Mesenchymal stem cell (in vitro differentiated cells and primary cell): Measurements from ENCODE around the gene ABLIM2.
A peak's percentile ranks its signal among the peaks of the same experiment; 100 is the strongest.

ENCODE experiments used
- DNase-seq: peaks from one replicate; pipeline ENCODE4 v3.0.0-alpha.2; 2013
- H2AFZ ChIP-seq: one replicate; pipeline ENCODE4 v1.6.1; 2013; ENCODE audit warnings: low read depth, mild to moderate bottlenecking, control low read depth, inconsistent platforms, low read length, moderate library complexity
- H2AK5ac ChIP-seq: 2 replicates; pipeline ENCODE4 v1.6.1; 2013; ENCODE audit warnings: low read length, moderate library complexity, mild to moderate bottlenecking, inconsistent platforms; ENCODE audit not compliant: severe bottlenecking
- H2BK120ac ChIP-seq: one replicate; pipeline ENCODE4 v1.6.1; 2013; ENCODE audit warnings: low read depth, mild to moderate bottlenecking, inconsistent platforms, low read length, moderate library complexity
- H2BK12ac ChIP-seq, 2 experiments: one replicate each; pipeline ENCODE4 v1.6.1; 2013; ENCODE audit warnings: inconsistent platforms in 2 of 2, low read length in 2 of 2, mild to moderate bottlenecking in 2 of 2, moderate library complexity in 2 of 2, control low read depth in 1 of 2
- H2BK15ac ChIP-seq: one replicate; pipeline ENCODE4 v1.6.1; 2013; ENCODE audit warnings: mild to moderate bottlenecking, low read depth, inconsistent platforms; ENCODE audit not compliant: poor library complexity, severe bottlenecking
- H2BK5ac ChIP-seq: 2 replicates; pipeline ENCODE4 v1.6.1; 2013; ENCODE audit warnings: low read depth, mild to moderate bottlenecking, low read length, control low read depth, inconsistent platforms; ENCODE audit not compliant: poor library complexity, severe bottlenecking
- H3K14ac ChIP-seq, 2 experiments: one replicate each; pipeline ENCODE4 v1.6.1; 2013; ENCODE audit warnings: inconsistent platforms in 2 of 2, low read length in 2 of 2, control low read depth in 1 of 2, mild to moderate bottlenecking in 1 of 2, moderate library complexity in 1 of 2
- H3K18ac ChIP-seq, 2 experiments: one replicate each; pipeline ENCODE4 v1.6.1; 2013; ENCODE audit warnings: inconsistent platforms in 2 of 2, low read length in 2 of 2, control low read depth in 1 of 2, low read depth in 1 of 2, mild to moderate bottlenecking in 1 of 2
- H3K23ac ChIP-seq, 2 experiments: one replicate each; pipeline ENCODE4 v1.6.1; 2013; ENCODE audit warnings: inconsistent platforms in 2 of 2, low read length in 2 of 2, mild to moderate bottlenecking in 2 of 2, moderate library complexity in 2 of 2, control low read depth in 1 of 2
- H3K27ac ChIP-seq: 2 replicates; pipeline ENCODE4 v1.5.1; 2013; ENCODE audit warnings: mild to moderate bottlenecking, moderate library complexity, low read length, control low read depth, inconsistent platforms; ENCODE audit not compliant: poor library complexity, severe bottlenecking
- H3K27me3 ChIP-seq, 2 experiments: 2 replicates each; pipeline versions ENCODE4 v1.6.1 to v1.7.0; 2013; ENCODE audit warnings: low read length in 2 of 2, mild to moderate bottlenecking in 2 of 2, moderate library complexity in 2 of 2, control low read depth in 1 of 2, inconsistent platforms in 1 of 2; ENCODE audit not compliant: control insufficient read depth in 1 of 2, insufficient read depth in 1 of 2
- H3K36me3 ChIP-seq, 2 experiments: 2 replicates each; pipeline versions ENCODE4 v1.6.1 to v1.7.0; 2013; ENCODE audit warnings: low read length in 2 of 2, control low read depth in 1 of 2, inconsistent platforms in 1 of 2, low read depth in 1 of 2, mild to moderate bottlenecking in 1 of 2; ENCODE audit not compliant: insufficient read depth in 2 of 2, control insufficient read depth in 1 of 2
- H3K4ac ChIP-seq, 2 experiments: one replicate each; pipeline ENCODE4 v1.6.1; 2013; ENCODE audit warnings: inconsistent platforms in 2 of 2, low read length in 2 of 2, mild to moderate bottlenecking in 2 of 2, moderate library complexity in 2 of 2, control low read depth in 1 of 2, low read depth in 1 of 2
- H3K4me1 ChIP-seq: 2 replicates; pipeline ENCODE4 v1.6.1; 2013; ENCODE audit warnings: low read depth, low read length, control low read depth; ENCODE audit not compliant: control insufficient read depth, insufficient read depth
- H3K4me2 ChIP-seq: 2 replicates; pipeline ENCODE4 v1.6.1; 2013; ENCODE audit warnings: low read length, mild to moderate bottlenecking, inconsistent platforms; ENCODE audit not compliant: poor library complexity, severe bottlenecking
- H3K4me3 ChIP-seq, 2 experiments: 2 replicates each; pipeline versions ENCODE4 v1.5.1 to v1.7.0; 2013; ENCODE audit warnings: low read length in 2 of 2, mild to moderate bottlenecking in 2 of 2, control low read depth in 1 of 2, low read depth in 1 of 2; ENCODE audit not compliant: insufficient read depth in 1 of 2
- H3K79me1 ChIP-seq: replicated peaks from 2 replicates; pipeline ENCODE4 v1.6.1; 2013; ENCODE audit warnings: mild to moderate bottlenecking, control low read depth, low read length, inconsistent platforms; ENCODE audit not compliant: poor library complexity, severe bottlenecking
- H3K9ac ChIP-seq: 2 replicates; pipeline ENCODE4 v1.7.0; 2013; ENCODE audit warnings: mild to moderate bottlenecking, low read length, moderate library complexity
- H3K9me3 ChIP-seq: 2 replicates; pipeline ENCODE4 v1.7.0; 2013; ENCODE audit warnings: mild to moderate bottlenecking, low read length; ENCODE audit not compliant: control insufficient read depth
- H4K8ac ChIP-seq: one replicate; pipeline ENCODE4 v1.6.1; 2013; ENCODE audit warnings: inconsistent platforms, mild to moderate bottlenecking, low read length, moderate library complexity
- H4K91ac ChIP-seq: one replicate; pipeline ENCODE4 v1.6.1; 2013; ENCODE audit warnings: mild to moderate bottlenecking, low read length, inconsistent platforms
- WGBS: methylation state at CpG from one replicate; pipeline ENCODE4 v1.1.7; 2013; ENCODE audit warnings: mixed read lengths; 5-methylcytosine and 5-hydroxymethylcytosine counted together

Gene ABLIM2

GRCh38 chr4:8080754-8081065, 77.9 kb downstream of the ABLIM2 start:
- no peak overlapping the region for H4K91ac ChIP-seq
- H3K14ac ChIP-seq = no peak overlapping the region
- no peak overlapping the region for H4K8ac ChIP-seq
- DNase-seq = no peak
- no peak overlapping the region for H3K18ac ChIP-seq
- no peak overlapping the region for H3K4ac ChIP-seq
- no peak overlapping the region for H3K23ac ChIP-seq
- H3K9ac ChIP-seq = no peak overlapping the region
- no peak overlapping the region for H3K4me2 ChIP-seq
- H3K4me1 ChIP-seq = no peaks in the 10 kb centered on the region
- no peak overlapping the region for H3K4me3 ChIP-seq
- H2BK5ac ChIP-seq = no peak overlapping the region
- H2BK12ac ChIP-seq = no peak overlapping the region
- no peaks in the 10 kb centered on the region for H3K9me3 ChIP-seq
- H3K36me3 ChIP-seq = no peaks in the 10 kb centered on the region
- H3K27ac ChIP-seq = no peak overlapping the region
- H3K79me1 ChIP-seq = no peaks in the 10 kb centered on the region
- H2BK120ac ChIP-seq = no peak overlapping the region
- no peak overlapping the region for H2AK5ac ChIP-seq
- H2AFZ ChIP-seq = no peak overlapping the region
- peaks cover 78 to 88% of the 10 kb centered on the region in 2 experiments for H3K27me3 ChIP-seq
- 59% methylated on average over 5 of the region's 5 CpGs for WGBS
- peak overlapping the region; percentile 6 for H2BK15ac ChIP-seq

GRCh38 chr4:8079916-8080753, 78.5 kb downstream of the ABLIM2 start:
- no peak for DNase-seq

GRCh38 chr4:8079031-8079885, 79.4 kb downstream of the ABLIM2 start:
- no peaks in the 10 kb centered on the region for H3K9me3 ChIP-seq
- peak overlapping the region in 1 of 2 experiments; percentile 59 for H3K14ac ChIP-seq
- H3K4me1 ChIP-seq = no peaks in the 10 kb centered on the region
- WGBS = 66% methylated on average over 32 of the region's 32 CpGs
- no peak overlapping the region for H2AK5ac ChIP-seq
- no peak overlapping the region for H2AFZ ChIP-seq
- H3K9ac ChIP-seq = no peak overlapping the region
- H4K91ac ChIP-seq = no peak overlapping the region
- DNase-seq = no peak
- no peak overlapping the region for H2BK120ac ChIP-seq
- no peak overlapping the region for H2BK15ac ChIP-seq
- no peak overlapping the region for H3K4me2 ChIP-seq
- H3K23ac ChIP-seq = no peak overlapping the region
- H2BK5ac ChIP-seq = no peak overlapping the region
- no peak overlapping the region for H4K8ac ChIP-seq
- peaks cover 73 to 85% of the 10 kb centered on the region in 2 experiments for H3K27me3 ChIP-seq
- H3K36me3 ChIP-seq = no peaks in the 10 kb centered on the region
- no peak overlapping the region for H3K27ac ChIP-seq
- no peak overlapping the region for H3K4ac ChIP-seq
- H2BK12ac ChIP-seq = no peak overlapping the region
- no peak overlapping the region for H3K4me3 ChIP-seq
- H3K79me1 ChIP-seq = no peaks in the 10 kb centered on the region
- no peak overlapping the region for H3K18ac ChIP-seq

More at GRCh38 chr4:8079916-8080753, 78.5 kb downstream of the ABLIM2 start:
- WGBS = 36% methylated on average over 20 of the region's 21 CpGs
- Histone ChIP-seq H3K14ac (no peak overlapping the region), H2BK15ac (peak overlapping the region; percentile 6), H3K36me3 (no peaks in the 10 kb centered on the region), H3K27me3 (peaks cover 78 to 92% of the 10 kb centered on the region in 2 experiments), H2BK120ac (no peak overlapping the region), H3K23ac (no peak overlapping the region), H3K9me3 (no peaks in the 10 kb centered on the region), H3K18ac (no peak overlapping the region), H3K27ac (no peak overlapping the region), H2AK5ac (no peak overlapping the region), H3K4me1 (no peaks in the 10 kb centered on the region), H3K9ac (no peak overlapping the region), H2BK12ac (no peak overlapping the region), H3K79me1 (no peaks in the 10 kb centered on the region), H3K4me2 (no peak overlapping the region), H4K8ac (no peak overlapping the region), H4K91ac (no peak overlapping the region), H2AFZ (no peak overlapping the region), H3K4ac (no peak overlapping the region), H3K4me3 (no peak overlapping the region), H2BK5ac (no peak overlapping the region)

GRCh38 chr4:8078610-8079015, 80.0 kb downstream of the ABLIM2 start:
- DNase-seq = no peak
- H2BK120ac ChIP-seq = no peak overlapping the region
- H2BK12ac ChIP-seq = no peak overlapping the region
- H3K4me1 ChIP-seq = no peaks in the 10 kb centered on the region
- no peak overlapping the region for H4K8ac ChIP-seq
- H3K27me3 ChIP-seq = peaks cover 78 to 86% of the 10 kb centered on the region in 2 experiments
- H3K4me3 ChIP-seq = no peak overlapping the region
- H2BK15ac ChIP-seq = no peak overlapping the region
- 92% methylated on average over 8 of the region's 8 CpGs for WGBS
- H4K91ac ChIP-seq = no peak overlapping the region
- no peak overlapping the region for H3K27ac ChIP-seq
- no peak overlapping the region for H2AK5ac ChIP-seq
- H3K4ac ChIP-seq = no peak overlapping the region
- H3K36me3 ChIP-seq = no peaks in the 10 kb centered on the region
- no peak overlapping the region for H2BK5ac ChIP-seq
- no peaks in the 10 kb centered on the region for H3K9me3 ChIP-seq
- H3K18ac ChIP-seq = no peak overlapping the region
- H3K4me2 ChIP-seq = no peak overlapping the region
- no peak overlapping the region for H3K9ac ChIP-seq
- no peaks in the 10 kb centered on the region for H3K79me1 ChIP-seq
- no peak overlapping the region for H3K14ac ChIP-seq
- H2AFZ ChIP-seq = no peak overlapping the region
- no peak overlapping the region for H3K23ac ChIP-seq
